A549 (cell line): Measurements from ENCODE around the gene PSMB5. TPM values are rescaled to one million over a fixed set of nuclear protein-coding genes. Genes with fewer than 3 reads are reported as not detected.

ENCODE experiments used
- ATAC-seq, 2 experiments: fragments of 200-7000 bp in 1 of 2; fragments of >200 bp in 1 of 2; cut with Nextera tagmentation in 1 of 2; cut with Tn5 transposase in 1 of 2; 3 replicates each; pipeline versions ENCODE4 v1.8.0 to v1.9.1; 2018 to 2020; ENCODE audit warnings: mild to moderate bottlenecking in 1 of 2, moderate library complexity in 1 of 2
- CTCF ChIA-PET: fragments of 300-600 bp; sonication (Branson Sonifier 250); formaldehyde crosslinking; extraction: SDS; loops from one replicate; lab custom pipeline; 2021; ENCODE audit warnings: antibody characterized with exemption, inconsistent platforms; lab: Yijun Ruan, JAX
- POLR2A ChIA-PET: fragments of 350-600 bp; formaldehyde crosslinking; extraction: SDS; loops from one replicate; lab custom pipeline; 2021; ENCODE audit warnings: antibody characterized with exemption, inconsistent platforms; lab: Yijun Ruan, JAX
- DNase-seq, 2 experiments: peaks; one replicate each; pipeline versions ENCODE4 v3.0.0 to v3.0.0-alpha.2; 2011 to 2016; ENCODE audit warnings: low read depth in 1 of 2, low spot score in 1 of 2
- FAIRE-seq: peaks from 2 replicates; lab custom pipeline; 2011; peaks lifted over from hg19 to GRCh38; lab: Jason Lieb, UNC
- H3K27ac ChIP-seq, 2 experiments: fragments of >200 bp; sonication (Bioruptor Twin); formaldehyde crosslinking; 3 replicates each; pipeline ENCODE4 v1.5.1; 2016 to 2017
- H3K4me1 ChIP-seq: fragments of >200 bp; sonication (Bioruptor Twin); formaldehyde crosslinking; 3 replicates; pipeline ENCODE4 v1.6.1; 2016
- H3K4me2 ChIP-seq: fragments of >200 bp; sonication (Bioruptor Twin); formaldehyde crosslinking; 3 replicates; pipeline ENCODE4 v1.6.1; 2016
- H3K4me3 ChIP-seq: fragments of >200 bp; sonication (Bioruptor Twin); formaldehyde crosslinking; 3 replicates; pipeline ENCODE4 v1.5.1; 2016
- H3K9me3 ChIP-seq: fragments of >200 bp; sonication (Bioruptor Twin); formaldehyde crosslinking; 3 replicates; pipeline ENCODE4 v1.6.1; 2016
- CBX2 ChIP-seq: fragments of 200-600 bp; sonication (generic); IDR thresholded peaks from 2 replicates; pipeline ENCODE4 v1.6.1; 2016; ENCODE audit warnings: low read depth, mild to moderate bottlenecking, borderline replicate concordance
- CBX8 ChIP-seq: fragments of 200-600 bp; sonication (generic); IDR thresholded peaks from 2 replicates; pipeline ENCODE4 v1.6.1; 2016
- CEBPB ChIP-seq, 2 experiments: fragments of >200 bp in 1 of 2; sonication (Bioruptor Twin) in 1 of 2; formaldehyde crosslinking in 1 of 2; IDR thresholded peaks; 2 replicates each; pipeline ENCODE4 v1.6.1; 2012 to 2016
- CHD4 ChIP-seq: fragments of 200-600 bp; sonication (generic); IDR thresholded peaks from 2 replicates; pipeline ENCODE4 v1.6.1; 2016; ENCODE audit warnings: antibody characterized with exemption, mild to moderate bottlenecking, borderline replicate concordance
- E2F6 ChIP-seq: IDR thresholded peaks from 2 replicates; pipeline ENCODE4 v1.6.1; 2012; ENCODE audit warnings: low read depth, borderline replicate concordance
- EHF ChIP-seq: fragments of 250-450 bp; sonication (Bioruptor Pico); IDR thresholded peaks from 2 replicates; pipeline ENCODE4 v1.5.0; 2020; ENCODE audit warnings: mild to moderate bottlenecking
- EP300 ChIP-seq, 2 experiments: fragments of >200 bp; sonication (Bioruptor Twin); formaldehyde crosslinking; IDR thresholded peaks; 2 replicates in 1 of 2; 3 replicates in 1 of 2; pipeline ENCODE4 v1.6.1; 2016 to 2017
- HDAC2 ChIP-seq: fragments of 200-600 bp; sonication (generic); IDR thresholded peaks from 2 replicates; pipeline ENCODE4 v1.6.1; 2016
- HMGXB4 ChIP-seq: fragments of 250-450 bp; sonication (Bioruptor Pico); IDR thresholded peaks from 2 replicates; pipeline ENCODE4 v1.5.0; 2021; ENCODE audit warnings: mild to moderate bottlenecking, moderate library complexity, borderline replicate concordance
- JUN ChIP-seq, 2 experiments: fragments of >200 bp; sonication (Bioruptor Twin); formaldehyde crosslinking; IDR thresholded peaks; 2 replicates in 1 of 2; 3 replicates in 1 of 2; pipeline ENCODE4 v1.6.1; 2016 to 2017
- JUNB ChIP-seq: fragments of >200 bp; sonication (Bioruptor Twin); formaldehyde crosslinking; IDR thresholded peaks from 2 replicates; pipeline ENCODE4 v1.6.1; 2016
- MYC ChIP-seq: IDR thresholded peaks from 2 replicates; pipeline ENCODE4 v1.6.1; 2012; ENCODE audit warnings: mild to moderate bottlenecking, inconsistent platforms, low read length, improper control_type of control experiment, borderline replicate concordance
- NPAS2 ChIP-seq: fragments of 250-450 bp; sonication (Bioruptor Pico); IDR thresholded peaks from 2 replicates; pipeline ENCODE4 v1.8.0; 2022; ENCODE audit warnings: mild to moderate bottlenecking, moderate library complexity, borderline replicate concordance
- RCOR1 ChIP-seq: fragments of 150-350 bp; IDR thresholded peaks from 2 replicates; pipeline ENCODE4 v1.6.1; 2014; ENCODE audit warnings: antibody characterized with exemption, low read length, low read depth
- RNF2 ChIP-seq: fragments of 200-600 bp; sonication (generic); IDR thresholded peaks from 2 replicates; pipeline ENCODE4 v1.6.1; 2016; ENCODE audit warnings: low read depth, mild to moderate bottlenecking, antibody characterized with exemption, moderate library complexity, borderline replicate concordance
- SREBF2 ChIP-seq: fragments of 450-650 bp; IDR thresholded peaks from 2 replicates; pipeline ENCODE4 v1.6.1; 2014; ENCODE audit warnings: mild to moderate bottlenecking, moderate library complexity
- ZC3H11A ChIP-seq: fragments of 450-650 bp; IDR thresholded peaks from 2 replicates; pipeline ENCODE4 v1.6.1; 2014; ENCODE audit warnings: antibody characterized with exemption, mild to moderate bottlenecking
- WGBS: methylation state at CpG from one replicate; pipeline ENCODE4 v1.1.6; 2017; ENCODE audit errors: missing lambda C conversion rate; 5-methylcytosine and 5-hydroxymethylcytosine counted together
- polyA plus RNA-seq, 4 experiments: library from polyadenylated mRNA; depleted of rRNA in 3 of 4; stranded (reverse); fragments of >200 nt; fragmentation: RNase III in 1 of 4; extraction: RNeasy Plus Mini Kit Qiagen cat#74134 plus additional on column Dnase treatment in 1 of 4; gene quantifications; 2 replicates in 3 of 4; 3 replicates in 1 of 4; pipeline ENCODE4 v1.2.3, GENCODE V29; 2011 to 2017
- TF ChIP-seq, protein P1 (sequence below): fragments of 450-650 bp; IDR thresholded peaks from 2 replicates; pipeline ENCODE4 v1.6.1; 2014; ENCODE audit warnings: antibody characterized with exemption
- TF ChIP-seq, protein P2 (sequence below): fragments of 150-350 bp; IDR thresholded peaks from 2 replicates; pipeline ENCODE4 v1.6.1; 2014; ENCODE audit warnings: low read depth, mild to moderate bottlenecking, low read length

The PSMB5 gene
- polyA plus RNA-seq, 2 of the 4 experiments (the other 2 are of a cell fraction) = 283 to 365 TPM

- peak overlapping the region; percentile 44 for H3K4me2 ChIP-seq
- 0 out of 6 replicates have a peak overlapping the region, but pooled peaks of 1 of the 2 experiments have one; percentile 34 for H3K27ac ChIP-seq
- no peak overlapping the region for H3K4me3 ChIP-seq
- 72% methylated on average over 14 of the region's 14 CpGs for WGBS
- H3K9me3 ChIP-seq = no peaks in the 10 kb centered on the region
- CTCF ChIA-PET = interaction anchor here (0.5 to 33.8 kb wide), 42 partner anchors 9 to 511 kb away, joined by 3 to 1206 read pairs (median 5); partner anchors contain the start of genes ACIN1, AJUBA, C14orf119 and CDH24
- peaks cover 33% of the 10 kb centered on the region for H3K4me1 ChIP-seq
- peak in 1 of 2 experiments; percentile 46; a peak in 3 of 6 replicates for ATAC-seq
- FAIRE-seq = no peak
- no peak for DNase-seq
- POLR2A ChIA-PET = interaction anchor here (0.5 to 1.6 kb wide), 5 partner anchors 10 to 1599 kb away, joined by 3 to 21 read pairs (median 4); partner anchors contain the start of genes ACIN1, BCL2L2 and C14orf119
- TF ChIP-seq JUNB (no peak), JUN (IDR thresholded peaks at IDR 0.05) (no peak), RNF2 (no peak), EP300 (IDR thresholded peaks at IDR 0.05) (no peak), CBX2 (no peak), NPAS2 (CRISPR knock-in tag) (no peak), HMGXB4 (CRISPR knock-in tag) (no peak), SREBF2 (no peak), ZC3H11A (no peak), RCOR1 (no peak), EHF (CRISPR knock-in tag) (no peak), CBX8 (no peak), E2F6 (no peak), CHD4 (no peak), CEBPB (IDR thresholded peaks at IDR 0.05) (no peak), MYC (no peak), HDAC2 (no peak)
- TF ChIP-seq, protein P1, sequence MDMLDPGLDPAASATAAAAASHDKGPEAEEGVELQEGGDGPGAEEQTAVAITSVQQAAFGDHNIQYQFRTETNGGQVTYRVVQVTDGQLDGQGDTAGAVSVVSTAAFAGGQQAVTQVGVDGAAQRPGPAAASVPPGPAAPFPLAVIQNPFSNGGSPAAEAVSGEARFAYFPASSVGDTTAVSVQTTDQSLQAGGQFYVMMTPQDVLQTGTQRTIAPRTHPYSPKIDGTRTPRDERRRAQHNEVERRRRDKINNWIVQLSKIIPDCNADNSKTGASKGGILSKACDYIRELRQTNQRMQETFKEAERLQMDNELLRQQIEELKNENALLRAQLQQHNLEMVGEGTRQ = no peak
- TF ChIP-seq, protein P2, sequence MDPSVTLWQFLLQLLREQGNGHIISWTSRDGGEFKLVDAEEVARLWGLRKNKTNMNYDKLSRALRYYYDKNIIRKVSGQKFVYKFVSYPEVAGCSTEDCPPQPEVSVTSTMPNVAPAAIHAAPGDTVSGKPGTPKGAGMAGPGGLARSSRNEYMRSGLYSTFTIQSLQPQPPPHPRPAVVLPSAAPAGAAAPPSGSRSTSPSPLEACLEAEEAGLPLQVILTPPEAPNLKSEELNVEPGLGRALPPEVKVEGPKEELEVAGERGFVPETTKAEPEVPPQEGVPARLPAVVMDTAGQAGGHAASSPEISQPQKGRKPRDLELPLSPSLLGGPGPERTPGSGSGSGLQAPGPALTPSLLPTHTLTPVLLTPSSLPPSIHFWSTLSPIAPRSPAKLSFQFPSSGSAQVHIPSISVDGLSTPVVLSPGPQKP = no peak
Observed at GRCh38 chr14:23067847-23068788, 33.4 kb upstream of the PSMB5 start.
